GM19043 (cell line): ENCODE results near the gene IL27RA.
"Not testable (repeated sequence)": the region's sequence is repeated elsewhere in the genome, so short reads cannot be mapped to it uniquely, and the experiment has no call there.

ENCODE experiments used
- ATAC-seq: cut with Tn5 transposase; IDR thresholded peaks from one replicate; pipeline ENCODE4 v1.9.1; 2021; ENCODE audit warnings: low read depth; ENCODE audit not compliant: unreplicated experiment

IL27RA gene

DNA sequence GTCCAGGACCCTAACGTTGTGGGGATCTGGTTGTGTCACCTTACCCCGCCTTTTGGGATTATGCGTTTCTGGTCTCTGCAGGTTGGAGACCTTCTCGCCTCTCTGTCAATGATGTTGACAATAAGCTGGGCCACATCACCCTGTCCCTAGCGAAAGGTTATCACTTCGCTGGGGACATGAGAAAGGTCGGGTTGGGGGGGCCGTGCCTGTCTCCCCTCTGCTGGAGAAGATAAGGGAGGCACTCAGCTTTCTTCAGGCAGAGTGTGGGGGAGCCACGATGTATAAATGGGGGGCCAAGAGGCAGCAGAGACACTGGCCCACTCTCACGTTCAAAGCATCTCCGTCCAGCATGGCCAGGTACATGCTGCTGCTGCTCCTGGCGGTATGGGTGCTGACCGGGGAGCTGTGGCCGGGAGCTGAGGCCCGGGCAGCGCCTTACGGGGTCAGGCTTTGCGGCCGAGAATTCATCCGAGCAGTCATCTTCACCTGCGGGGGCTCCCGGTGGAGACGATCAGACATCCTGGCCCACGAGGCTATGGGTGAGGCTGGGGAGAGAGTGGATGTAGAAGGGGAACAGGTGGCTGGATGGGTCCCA lies 3.6 kb upstream of the IL27RA start, which contains the start of gene RLN3:
TSS of gene RLN3 (plus strand) at position 293 of the 595 bp plus-strand sequence. CDS start at position 350, 57 bp downstream.
- ATAC-seq, result no peak

DNA sequence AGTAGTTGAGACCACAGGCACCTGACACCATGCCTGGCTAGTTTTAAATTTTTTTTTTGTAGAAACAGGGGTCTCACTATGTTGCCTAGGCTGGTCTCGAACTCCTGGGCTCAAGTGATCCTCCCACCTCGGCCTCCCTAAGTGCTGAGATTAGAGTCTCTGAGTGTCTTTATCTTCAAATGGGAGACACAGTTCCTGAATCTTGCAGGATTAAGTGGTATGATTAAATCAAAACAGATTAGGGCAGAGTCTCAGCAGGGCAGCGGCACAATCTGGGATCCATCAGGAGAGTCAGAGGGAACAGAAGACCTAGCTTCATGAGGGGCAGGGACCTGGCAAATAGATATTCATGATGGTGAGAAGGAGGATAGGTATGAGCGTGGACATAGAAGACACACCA lies 2.7 kb upstream of the IL27RA start:
- ATAC-seq, result no peak

DNA sequence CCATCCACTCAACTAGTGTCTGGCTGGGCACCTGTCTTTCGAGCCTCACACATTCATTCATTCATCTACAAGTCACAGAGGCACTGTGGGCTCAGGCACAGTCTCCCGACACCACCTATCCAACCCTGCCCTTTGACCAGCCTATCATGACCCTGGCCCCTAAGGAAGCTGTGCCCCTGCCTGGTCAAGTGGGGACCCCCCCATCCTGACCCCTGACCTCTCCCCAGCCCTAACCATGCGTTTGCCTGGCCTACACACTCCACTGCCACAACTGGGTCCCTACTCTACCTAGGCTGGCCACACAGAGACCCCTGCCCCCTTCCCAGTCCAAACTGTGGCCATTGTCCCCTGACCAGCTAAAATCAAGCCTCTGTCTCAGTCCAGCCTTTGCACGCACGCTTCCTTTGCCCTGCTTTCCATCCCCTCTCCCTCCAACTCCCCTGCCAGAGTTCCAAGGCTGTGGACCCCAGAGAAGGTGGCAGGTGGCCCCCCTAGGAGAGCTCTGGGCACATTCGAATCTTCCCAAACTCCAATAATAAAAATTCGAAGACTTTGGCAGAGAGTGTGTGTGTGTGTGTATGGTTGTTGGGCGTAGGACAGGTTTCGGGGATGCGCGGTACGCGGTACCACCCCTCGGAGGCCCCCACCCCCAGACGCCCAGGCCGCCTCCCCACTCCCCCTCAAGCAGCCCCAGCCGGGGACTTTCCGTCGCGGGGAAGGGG lies 404 bp upstream of the IL27RA start:
- ATAC-seq, result no peak

DNA sequence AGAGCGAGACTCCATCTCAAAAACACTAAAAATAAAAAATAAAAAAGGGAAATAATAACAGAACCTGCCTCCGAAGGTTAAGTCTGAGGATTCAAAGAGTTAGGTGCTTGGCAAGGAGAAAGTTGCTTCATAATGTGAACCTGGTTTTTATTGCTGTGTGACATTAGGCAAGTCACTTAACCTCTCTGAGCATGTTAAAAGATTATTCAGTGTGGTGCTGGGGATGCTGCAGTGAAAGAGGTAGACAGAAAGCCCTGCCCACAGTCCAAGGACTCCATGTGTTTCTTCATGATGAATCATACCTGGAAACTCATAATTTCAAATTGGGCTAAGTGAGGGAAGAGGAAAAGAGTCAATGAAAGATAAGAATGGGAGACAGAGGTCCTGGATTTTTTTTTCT lies 2.4 kb downstream of the IL27RA start:
- no peak for ATAC-seq

DNA sequence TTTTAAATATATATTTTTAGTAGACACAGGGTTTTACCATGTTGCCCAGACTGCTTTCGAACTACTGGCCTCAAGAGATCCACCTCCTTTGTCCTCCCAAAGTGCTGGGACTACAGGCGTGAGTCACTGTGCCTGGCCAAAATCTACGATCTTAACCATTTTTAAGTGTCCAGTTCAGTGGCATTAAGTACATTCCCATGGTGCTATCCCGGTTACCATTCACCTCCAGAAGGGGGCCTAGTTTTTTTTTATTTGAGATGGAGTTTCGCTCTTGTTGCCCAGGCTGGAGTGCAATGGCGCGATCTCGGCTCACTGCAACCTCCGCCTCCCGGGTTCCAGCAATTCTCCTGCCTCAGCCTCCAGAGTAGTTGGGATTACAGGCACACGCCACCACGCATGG lies 3.6 kb downstream of the IL27RA start:
- ATAC-seq, result not testable (repeated sequence)

DNA sequence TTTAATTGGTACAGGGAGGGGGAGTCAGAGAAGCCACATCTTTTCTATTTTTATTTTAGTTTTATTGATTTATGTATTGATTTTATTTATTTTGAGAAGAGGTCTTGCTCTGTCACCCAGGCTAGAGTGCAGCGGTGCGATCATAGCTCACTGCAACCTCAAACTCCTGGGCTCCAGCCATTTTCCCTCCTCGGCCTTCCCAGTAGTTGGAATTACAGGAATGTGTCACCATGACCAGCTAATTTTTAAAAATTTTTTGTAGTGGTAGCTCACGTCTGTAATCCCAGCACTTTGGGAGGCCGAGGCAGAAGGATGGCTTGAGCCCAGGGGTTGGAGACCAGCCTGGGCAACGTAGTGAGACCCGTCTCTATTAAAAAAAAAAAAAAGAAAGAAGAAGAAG lies 4.1 kb downstream of the IL27RA start:
- ATAC-seq, result no peak

DNA sequence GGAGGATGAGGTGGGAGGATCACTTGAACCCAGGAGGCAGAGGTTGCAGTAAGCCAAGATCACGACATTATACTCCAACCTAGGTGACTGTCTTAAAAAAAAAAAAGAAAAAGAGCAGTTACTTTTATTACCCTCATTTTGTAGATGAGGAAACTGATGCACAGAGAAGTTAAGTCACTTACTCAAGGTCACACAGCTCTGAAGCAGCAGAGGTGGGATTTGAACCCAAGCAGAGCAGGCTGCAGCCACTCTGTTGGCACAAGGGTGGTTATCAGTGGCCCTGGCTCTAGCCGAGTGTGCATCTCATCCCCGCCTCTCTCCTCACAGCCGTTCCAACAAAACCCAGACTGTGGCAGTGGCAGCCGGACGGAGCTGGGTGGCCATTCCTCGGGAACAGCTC lies 7.6 kb downstream of the IL27RA start:
- ATAC-seq, result no peak

DNA sequence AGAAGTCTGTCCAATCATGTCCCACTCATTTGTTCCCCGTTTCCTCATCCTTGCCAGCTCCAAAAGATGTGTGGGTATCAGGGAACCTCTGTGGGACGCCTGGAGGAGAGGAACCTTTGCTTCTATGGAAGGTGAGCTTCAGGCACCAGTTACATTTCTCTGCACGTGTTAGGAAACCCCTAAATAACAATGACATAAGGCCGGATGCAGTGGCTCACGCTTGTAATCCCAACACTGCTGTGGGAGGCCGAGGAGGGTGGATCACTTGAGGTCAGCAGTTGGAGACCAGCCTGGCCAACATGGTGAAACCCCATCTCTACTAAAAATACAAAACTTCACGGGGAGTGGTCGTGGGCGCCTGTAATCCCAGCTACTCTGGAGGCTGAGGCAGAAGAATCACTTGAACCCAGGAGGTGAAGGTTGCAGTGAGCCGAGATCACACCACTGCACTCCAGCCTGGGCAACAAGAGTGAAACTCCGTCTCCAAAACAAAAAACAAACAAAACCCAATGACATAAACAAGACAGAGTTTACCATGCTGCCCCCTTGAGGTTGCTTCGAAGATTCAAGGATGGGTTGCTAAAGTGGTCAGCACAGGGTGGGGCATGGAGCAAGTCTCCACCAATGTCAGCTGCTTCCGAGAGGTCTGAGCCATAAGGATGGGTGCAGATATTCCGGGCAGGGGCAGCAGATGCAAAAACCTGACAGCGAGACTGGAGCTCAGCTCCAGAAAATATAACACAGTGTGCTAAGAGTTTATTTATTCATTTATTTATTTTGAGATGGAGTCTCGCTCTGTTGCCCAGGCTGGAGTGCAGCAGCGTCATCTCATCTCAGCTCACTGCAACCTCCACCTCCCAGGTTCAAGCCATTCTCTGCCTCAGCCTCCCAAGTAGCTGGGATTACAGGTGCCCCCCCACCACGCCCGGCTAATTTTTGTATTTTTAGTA lies 11.4 kb downstream of the IL27RA start:
- ATAC-seq, result not testable (repeated sequence)

DNA sequence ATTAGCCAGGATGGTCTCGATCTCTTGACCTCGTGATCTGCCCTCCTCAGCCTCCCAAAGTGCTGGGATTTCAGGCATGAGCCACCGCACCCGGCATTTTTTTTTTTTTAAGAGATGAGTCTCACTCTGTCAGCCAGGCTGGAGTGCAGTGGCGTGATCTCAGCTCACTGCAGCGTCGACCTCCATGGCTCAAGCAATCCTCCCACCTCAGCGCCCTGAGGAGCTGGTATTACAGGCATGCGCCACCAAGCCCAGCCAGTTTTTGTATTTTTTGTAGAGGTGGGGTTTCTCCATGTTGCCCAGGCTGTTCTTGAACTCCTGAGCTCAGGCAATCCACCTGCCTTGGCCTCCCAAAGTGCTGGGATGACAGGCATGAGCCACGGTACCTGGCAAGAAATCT lies 16.3 kb downstream of the IL27RA start:
- ATAC-seq, result not testable (repeated sequence)

DNA sequence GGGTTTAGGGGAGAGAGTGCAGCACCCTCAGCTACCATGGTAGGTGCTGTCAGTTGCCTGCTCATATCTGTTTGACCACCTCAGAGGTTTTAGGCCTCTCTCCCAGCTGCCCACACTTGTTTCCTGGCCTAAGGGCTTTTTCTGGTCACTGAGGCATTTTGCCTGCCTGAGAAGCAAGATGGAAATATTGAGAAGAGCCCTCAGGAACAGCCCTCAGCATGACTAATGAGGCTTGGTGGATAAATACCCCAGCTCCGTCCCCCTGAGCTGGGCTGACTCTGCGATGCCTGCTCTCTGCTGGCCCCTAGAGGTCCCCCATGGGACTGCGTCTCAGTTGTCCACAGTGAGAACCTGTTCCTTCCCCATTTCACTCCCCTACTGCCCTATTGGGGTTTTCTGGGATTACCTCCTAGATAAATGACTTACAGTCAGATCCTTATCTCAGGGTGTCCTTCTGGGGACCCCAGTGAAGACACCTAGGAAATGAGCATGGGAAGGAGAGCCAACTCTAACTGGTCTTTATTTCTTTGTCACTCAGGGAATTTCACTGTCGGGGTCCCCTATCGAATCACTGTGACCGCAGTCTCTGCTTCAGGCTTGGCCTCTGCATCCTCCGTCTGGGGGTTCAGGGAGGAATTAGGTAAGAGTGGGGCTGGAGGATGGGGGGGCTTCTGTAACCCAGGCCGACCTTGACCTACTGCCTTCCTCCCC lies 17.0 kb downstream of the IL27RA start:
- no peak for ATAC-seq

DNA sequence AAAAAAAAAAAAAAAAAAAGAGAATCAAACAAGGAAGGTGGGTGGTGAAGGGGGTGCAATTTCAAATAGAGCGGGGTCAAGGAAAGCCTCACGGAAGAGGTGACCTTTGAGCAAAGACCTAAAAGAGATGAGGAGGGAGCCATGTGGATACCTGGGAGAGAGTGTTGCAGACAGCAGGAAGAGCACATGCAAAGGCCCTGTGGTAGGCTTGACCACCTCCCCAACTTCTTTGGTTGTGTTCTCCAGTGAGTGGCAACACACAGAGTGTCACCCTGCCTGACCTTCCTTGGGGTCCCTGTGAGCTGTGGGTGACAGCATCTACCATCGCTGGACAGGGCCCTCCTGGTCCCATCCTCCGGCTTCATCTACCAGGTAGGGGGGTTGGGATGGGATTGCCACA lies 18.9 kb downstream of the IL27RA start:
- ATAC-seq, result no peak

DNA sequence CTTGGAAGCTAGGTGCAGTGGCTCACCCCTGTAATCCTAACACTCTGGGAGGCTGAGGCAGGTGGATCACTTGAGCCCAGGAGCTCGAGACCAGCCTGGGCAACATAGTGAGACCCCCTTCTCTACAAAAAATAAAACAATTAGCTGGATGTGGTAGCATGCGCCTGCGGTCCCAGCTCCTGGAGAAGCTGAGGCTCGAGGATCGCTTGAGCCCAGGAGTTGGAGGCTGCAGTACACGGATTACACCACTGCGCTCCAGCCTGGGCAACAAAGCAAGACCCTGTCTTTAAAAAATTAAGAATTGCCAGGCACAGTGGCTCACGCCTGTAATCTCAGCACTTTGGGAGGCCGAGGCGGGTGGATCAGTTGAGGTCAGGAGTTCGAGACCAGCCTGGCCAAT lies 19.4 kb downstream of the IL27RA start:
- ATAC-seq, result not testable (repeated sequence)

DNA sequence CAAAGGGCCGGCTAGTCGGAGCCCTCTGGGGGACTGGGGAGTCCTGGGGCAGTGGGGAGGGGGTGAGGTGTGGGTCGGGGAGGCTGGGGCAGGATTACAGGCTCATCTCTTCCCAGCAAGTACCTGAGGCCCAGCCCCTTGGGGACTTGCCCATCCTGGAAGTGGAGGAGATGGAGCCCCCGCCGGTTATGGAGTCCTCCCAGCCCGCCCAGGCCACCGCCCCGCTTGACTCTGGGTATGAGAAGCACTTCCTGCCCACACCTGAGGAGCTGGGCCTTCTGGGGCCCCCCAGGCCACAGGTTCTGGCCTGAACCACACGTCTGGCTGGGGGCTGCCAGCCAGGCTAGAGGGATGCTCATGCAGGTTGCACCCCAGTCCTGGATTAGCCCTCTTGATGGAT lies 20.4 kb downstream of the IL27RA start:
- ATAC-seq, result no peak

DNA sequence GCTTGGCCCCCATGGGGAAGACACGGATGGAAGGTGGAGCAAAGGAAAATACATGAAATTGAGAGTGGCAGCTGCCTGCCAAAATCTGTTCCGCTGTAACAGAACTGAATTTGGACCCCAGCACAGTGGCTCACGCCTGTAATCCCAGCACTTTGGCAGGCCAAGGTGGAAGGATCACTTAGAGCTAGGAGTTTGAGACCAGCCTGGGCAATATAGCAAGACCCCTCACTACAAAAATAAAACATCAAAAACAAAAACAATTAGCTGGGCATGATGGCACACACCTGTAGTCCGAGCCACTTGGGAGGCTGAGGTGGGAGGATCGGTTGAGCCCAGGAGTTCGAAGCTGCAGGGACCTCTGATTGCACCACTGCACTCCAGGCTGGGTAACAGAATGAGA lies 20.9 kb downstream of the IL27RA start:
- no peak for ATAC-seq

DNA sequence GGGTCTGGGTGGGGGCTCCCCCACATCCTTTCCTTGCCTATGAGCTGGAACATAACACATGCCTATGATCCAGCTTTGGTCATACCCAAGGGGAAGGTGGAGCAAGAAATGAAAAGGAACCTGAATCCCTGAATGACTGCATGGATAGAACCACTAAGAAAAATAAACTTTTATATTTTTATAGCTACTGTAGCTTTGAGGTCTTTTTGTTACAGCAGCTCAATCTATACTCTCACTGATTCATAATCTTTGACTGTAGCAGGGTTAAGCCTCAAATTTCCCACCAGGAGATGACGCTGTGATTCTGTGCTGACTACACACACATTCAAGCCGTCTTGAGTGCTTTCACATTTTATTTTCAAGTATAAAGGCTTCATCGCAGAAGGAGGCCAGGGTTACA lies 21.5 kb downstream of the IL27RA start:
- ATAC-seq, result no peak

DNA sequence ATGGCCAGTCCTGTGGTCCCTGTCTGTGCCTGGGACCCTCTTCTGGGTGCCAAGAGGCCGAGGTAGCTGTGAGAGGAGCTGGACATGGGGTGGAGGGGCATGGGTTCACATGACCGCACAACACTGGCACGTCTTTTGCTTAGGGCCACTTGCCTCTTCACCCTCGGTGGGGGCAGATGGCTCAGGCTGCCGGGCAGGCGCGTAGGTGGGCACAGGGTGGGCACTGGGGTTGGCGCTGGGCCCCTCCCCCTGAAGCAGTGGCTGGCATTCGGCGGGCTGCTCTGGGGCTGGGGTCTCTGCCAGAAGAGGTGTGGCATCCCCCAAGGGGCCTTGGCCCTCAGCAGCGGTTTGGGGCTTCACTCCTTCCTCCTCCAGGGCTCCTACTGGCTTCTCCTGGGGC lies 21.9 kb downstream of the IL27RA start:
- ATAC-seq, result no peak

DNA sequence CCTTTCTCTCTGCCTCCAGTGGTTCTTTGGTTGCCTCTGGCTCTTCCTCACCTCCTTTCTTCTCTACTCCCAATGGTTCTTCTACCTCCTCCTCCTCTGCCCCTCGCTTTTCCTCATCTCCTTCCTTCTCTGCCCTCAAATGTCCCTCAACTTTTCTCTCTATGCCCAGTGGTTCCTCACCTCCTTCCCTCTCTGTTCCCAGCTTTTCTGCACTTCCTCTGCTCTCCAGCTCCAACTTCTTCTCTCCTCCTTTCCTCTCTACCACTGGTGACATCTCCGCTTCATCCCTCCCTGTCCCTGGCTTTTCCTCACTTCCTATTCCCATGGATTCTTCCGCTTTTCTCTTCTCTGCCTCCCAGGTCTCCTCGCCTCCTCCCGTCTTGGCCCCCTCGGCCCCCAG lies 22.5 kb downstream of the IL27RA start:
- ATAC-seq, result no peak

DNA sequence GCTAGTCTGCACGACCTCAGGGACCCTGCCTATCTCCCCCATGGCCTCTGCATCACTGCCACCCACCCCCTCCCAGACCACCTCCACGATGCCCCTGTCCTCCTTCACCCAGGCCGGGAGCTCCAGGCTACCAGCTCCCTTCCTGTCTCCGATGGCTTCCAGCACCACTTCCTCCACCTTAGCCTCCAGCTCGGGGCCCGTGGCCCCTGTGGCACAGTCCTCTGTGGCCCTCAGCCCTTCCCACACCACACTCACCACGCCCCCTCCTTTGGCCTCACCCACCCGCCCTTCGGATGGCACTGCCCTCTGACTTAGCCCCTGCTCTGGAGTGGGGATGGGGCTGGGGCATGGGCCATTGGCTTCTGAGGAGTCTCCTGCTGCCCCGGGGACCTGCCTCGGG lies 23.2 kb downstream of the IL27RA start:
- no peak for ATAC-seq

DNA sequence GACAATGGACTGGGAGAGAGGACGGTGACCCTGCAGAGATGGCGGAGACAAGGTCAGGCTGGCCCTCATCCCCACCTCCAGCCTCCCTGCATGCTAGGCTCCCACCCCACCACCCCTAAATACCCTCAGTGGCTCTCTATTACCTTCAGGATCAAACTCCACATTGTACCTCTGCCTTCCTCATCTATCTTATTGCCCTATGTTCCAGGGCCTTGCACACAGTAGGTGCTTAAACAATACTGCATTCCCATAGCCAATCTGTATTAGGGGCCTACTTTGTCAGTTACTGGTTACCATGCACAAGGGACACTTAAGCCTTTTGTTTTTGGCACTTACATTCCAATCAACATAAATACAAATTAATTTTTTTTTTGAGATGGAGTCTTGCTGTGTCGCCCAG lies 23.8 kb downstream of the IL27RA start:
- ATAC-seq, result no peak

DNA sequence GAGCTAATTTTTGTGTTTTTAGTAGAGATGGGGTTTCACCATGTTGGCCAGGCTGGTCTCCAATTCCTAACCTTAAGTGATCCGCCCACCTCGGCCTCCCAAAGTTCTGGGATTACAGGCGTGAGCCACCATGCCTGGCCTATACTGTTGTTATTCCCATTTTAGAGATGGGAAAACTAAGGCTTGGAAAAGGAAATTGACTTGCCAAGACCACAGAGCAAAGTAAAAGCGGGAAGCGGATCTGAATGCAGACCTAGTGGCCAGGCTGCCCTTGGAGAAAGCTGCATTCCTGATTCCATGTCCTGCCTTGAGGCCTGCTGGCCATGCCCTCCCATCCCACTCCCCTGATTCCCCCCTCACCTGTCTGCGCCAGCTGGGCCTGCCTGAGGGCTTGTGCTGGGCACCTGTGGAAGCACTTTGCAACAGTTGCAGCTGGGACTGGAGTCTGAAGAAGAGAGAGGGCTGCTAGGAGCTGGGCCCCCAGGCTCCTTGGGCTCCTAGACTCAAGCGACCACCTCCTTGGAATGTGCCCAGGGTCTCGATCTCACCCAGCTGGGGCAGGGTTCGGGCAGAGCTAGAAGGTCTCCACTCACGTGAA lies 24.6 kb downstream of the IL27RA start:
- ATAC-seq, result no peak
